A204.1 (cell line): Measurements from ENCODE around the gene DPF3.

ENCODE experiments used
- FAIRE-seq: peaks from 2 replicates; lab custom pipeline; 2012; peaks lifted over from hg19 to GRCh38; lab: Jason Lieb, UNC

DPF3 gene

GRCh38 chr14:72740966-72741825 lies 152.7 kb downstream of the DPF3 start:
- no peak for FAIRE-seq

DNA sequence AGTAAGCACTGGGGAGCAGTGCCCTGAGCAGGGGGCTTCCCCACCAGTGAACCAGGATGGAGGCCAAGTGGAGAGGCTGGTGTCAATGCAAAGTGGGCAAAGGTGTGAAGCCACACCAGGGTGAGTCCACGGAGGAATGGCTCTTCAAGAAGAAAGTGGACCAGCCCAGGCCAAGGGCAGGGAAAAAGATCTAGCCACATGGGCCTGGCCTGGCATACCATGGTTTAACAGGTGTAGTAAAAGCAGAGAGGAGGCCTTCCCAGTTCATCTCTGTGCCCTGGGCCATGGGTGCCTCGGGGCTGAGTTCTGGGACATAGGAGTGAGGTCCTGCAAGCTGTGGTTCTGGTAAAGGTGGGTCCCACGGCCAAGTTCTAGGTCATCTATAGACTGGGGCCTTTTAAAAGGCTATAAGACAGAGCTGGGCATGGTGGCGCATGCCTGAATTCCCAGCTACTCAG lies 153.4 kb downstream of the DPF3 start:
- FAIRE-seq: no peak

DNA sequence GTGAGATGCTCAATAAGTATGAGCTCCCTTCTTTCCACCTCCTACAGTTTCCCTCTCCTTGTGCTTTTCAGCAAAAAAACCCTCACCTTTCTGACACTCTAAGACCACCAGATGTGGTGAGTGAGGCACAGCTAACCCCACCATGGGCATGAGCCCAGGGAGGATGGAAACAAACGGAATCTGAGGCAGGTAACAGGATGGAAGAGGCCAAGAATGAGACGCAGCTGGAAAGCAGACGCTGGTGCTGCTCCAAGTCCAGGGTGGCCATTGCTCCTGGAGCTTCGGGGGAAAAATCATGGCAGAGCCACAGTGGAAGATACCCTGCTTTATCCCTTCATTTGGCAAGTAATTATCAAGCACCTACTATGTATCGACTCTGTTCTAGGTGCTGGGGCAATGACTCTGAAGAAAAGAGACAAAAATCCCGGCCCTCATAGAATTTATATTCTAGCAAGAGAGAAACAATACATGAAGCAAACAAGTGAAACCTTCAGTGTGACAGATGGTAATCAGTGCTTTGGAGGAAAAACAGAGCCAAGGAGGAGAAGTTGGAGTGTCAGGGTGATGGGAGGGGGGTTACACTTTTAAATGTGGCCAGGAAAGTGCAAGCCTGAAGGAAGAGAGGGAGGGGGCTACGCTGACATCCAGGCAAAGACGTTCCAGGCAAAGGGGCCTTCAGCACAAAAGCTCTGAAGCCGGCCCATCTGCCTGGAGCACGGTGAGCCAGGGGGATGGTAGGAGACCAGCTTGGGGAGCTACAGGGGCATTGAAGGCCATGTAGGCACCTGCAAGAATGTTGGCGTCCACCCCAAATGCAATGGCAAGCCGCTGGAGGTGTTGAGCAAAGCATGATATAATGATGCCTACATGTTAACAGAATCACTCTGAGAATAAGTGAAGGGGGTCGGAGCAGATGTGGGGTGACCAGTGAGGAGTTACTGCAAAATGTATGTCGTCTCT lies 154.2 kb downstream of the DPF3 start:
- FAIRE-seq: no peak

GRCh38 chr14:72738161-72738611 lies 155.7 kb downstream of the DPF3 start:
- no peak for FAIRE-seq

DNA sequence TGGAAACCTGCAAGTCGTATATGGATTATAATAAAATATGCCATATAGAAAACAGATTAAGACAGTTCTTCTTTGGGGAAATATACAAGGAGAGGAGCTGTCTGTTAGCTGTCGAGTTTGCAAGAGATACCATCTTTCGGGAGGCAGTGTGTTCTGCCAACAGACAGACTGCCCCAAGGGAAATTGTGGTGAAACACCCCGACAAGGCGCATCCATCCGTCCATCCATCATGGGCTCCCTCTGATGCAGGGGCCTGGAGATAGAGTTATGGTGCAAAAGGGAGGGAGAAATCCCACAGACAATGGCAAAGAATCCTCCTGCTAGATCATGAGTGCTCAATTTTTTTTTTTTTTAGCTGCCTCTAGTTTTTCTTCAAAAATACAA lies 156.3 kb downstream of the DPF3 start:
- no peak for FAIRE-seq

- no peak for FAIRE-seq
Measured at GRCh38 chr14:72736786-72737559, 156.9 kb downstream of the DPF3 start.

DNA sequence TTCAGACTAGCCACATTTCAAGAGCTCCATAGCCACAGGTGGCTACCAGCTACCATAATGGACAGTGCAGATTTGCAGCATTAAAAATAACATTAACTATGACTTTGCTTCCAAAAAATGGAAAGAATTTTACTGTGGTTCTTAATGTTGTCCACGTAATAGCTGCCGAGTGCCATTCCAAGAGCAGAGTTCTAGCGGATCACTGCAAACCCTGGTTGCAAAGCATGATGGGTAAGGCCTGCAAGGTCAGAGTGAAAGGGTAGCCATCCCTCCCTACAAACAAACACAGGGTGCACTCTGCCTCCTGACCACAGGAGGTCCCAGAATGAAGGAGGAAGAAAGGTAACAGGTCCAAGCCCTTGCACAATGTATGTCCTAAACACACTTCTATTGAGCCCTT lies 157.6 kb downstream of the DPF3 start:
- FAIRE-seq: no peak

DNA sequence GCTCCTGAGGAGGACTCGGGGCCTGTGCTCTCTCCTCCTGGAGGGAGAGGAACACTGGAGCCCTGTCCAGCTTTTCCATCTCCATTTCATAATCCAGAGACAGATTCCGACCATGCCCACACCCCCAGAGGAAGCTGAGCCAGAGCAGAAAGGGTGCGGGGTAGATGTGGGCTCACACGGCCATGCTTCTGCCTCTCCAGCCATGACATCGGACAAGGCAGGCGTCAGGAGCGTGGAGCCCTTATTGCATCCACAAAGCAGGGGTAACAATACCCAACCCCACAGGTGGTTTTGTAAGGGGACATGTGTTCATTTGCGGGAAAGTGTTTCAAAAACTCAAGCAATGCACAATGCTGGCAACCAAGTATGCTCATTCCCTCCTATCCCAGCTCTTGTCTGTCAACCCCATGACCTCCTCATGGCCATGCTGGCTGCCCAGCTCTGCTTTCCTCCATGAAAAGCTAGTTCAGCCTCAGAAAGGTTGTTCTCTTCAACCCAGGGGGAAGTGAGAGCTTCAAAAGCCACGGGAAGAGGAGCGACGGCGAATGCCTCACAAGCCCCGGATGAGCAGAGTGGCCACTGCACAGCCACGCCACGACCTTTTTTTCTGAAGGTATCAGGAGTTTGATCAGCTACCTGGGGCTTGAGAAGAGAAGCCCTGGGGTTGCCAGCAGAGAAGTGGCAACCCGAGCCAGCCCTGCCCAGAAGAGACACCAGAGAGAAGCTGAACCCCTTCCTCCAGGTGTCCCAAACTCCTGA lies 161.7 kb downstream of the DPF3 start:
- FAIRE-seq: no peak

GRCh38 chr14:72731252-72732020 lies 162.5 kb downstream of the DPF3 start:
- FAIRE-seq: no peak

DNA sequence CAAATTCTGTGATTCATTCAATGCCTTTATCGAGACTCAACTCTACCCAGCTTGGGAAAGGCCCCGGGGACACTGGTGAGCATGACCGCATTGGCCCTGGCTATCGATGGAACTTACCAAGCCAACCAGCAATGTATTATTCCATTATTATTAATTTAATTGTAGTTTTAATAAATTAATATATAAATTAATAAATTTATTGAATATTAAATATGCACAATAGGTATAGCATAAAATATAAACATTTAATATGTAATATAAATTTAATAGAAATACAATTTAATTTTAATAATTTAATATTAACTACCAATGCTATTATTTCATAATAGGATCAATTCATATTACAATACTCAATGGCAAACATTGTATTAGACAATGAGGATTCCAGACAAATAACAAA lies 163.4 kb downstream of the DPF3 start:
- peak; percentile 86 for FAIRE-seq

DNA sequence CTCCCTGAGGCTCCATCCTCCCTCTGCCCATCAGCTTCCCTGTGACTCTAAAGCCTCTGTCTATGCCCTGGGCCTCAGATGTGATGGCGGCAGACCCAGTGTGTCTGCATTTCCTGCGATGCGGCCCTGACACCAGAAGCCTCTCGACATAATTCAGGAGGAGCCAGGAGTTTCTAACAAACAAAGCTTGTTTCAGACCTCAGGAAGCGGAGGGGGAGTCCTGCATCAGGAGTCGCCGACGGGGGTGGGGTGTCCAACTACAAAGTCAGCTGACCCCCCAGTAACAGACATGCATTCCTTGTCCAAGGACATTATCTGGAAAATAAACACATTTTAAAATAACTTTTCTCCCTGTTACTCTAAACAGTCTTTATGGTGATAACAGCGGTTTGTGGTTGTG lies 167.5 kb downstream of the DPF3 start:
- no peak for FAIRE-seq

GRCh38 chr14:72723858-72724530 lies 169.9 kb downstream of the DPF3 start:
- FAIRE-seq: no peak

DNA sequence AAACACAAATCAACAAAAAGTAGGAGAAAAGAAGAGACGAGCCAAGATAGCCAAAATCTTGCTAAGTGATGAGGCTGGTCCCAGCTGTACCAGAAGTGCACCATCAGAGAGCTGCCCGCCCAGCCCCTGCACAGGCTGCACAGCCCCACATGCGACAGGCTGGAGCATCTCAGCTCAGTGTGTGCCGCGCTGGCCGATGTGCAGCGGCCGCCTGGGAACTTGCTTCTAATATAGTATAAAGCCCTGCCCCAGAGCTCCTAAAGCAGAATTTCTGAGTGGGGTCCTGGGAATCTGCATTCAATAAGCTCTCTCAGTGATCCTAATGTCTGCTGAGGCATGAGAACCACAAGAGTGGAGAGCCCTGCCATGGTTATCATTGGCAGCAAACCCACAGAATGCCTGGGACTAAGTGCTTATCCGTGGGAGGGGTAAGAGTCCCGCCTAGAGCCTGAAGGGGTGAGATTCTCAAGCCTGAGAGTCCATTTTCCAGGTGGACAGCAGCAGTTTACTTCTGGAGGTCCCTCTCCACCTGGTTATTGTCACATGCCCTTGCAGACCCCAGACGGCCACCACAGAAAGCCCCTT lies 171.6 kb downstream of the DPF3 start:
- no peak for FAIRE-seq

DNA sequence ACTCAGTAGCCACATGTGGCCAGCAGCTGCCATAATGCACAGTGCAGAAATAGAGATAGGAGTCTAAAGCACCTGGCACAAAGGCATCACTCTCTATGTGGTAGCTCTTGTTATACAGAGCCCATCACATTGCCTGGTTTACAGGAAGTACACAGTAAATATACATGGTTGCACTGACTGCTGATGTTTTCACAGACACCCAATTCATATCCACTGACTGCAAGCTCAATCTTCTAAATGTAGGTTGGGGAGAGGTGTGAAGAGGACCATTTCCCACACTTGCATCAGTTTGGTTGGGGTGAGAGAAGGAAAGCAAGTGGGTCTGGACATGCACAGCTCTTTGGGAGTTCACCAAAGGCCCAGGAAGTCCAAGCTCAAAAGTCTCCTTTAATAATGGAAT lies 172.8 kb downstream of the DPF3 start:
- FAIRE-seq: no peak

DNA sequence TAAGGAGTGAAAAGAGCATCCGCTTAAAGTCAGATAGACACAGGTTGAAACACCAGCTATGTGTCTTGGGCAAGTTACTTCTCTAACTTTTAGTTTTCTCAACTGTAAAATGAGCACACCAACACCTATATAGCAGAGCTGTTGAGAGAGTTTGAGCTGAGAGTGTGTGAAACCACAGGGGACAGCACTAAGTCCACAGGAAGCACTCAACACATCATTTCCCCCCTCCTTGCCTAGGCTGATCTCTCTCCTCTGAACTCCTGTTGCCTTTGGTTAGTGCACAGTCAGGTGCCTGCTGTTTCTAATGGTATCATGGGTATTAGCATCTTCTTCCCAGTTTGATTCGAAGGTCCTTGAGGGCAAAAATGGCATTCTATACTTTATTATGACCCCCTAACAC lies 176.7 kb downstream of the DPF3 start:
- FAIRE-seq: no peak

GRCh38 chr14:72716476-72716875 lies 177.4 kb downstream of the DPF3 start:
- no peak for FAIRE-seq

- FAIRE-seq: no peak
Measured at GRCh38 chr14:72715850-72716228, 178.1 kb downstream of the DPF3 start.

- FAIRE-seq: no peak
Measured at GRCh38 chr14:72715215-72715849, 178.6 kb downstream of the DPF3 start.

DNA sequence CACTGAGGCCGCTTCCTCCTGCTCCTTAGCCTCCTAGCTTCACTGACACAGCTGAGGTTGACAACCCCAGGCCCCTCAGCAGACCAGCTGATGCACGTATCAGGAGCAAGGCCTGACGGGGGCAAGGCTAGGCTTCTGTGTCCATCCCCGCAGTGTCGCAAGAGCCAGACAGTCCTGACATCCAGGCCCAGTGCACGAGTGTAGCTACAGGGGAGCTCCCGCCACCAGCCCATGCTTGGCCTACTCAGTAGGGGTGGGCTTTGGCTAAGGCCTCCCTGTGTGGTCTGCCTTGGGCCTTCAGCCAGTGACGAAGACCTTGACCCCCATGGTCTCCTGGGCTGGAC lies 179.1 kb downstream of the DPF3 start:
- no peak for FAIRE-seq
